Panc1 (cell line): ENCODE measurements around the gene PCSK5. TPM values are rescaled to one million over a fixed set of nuclear protein-coding genes. Genes with fewer than 3 reads are reported as not detected.

Experiments
- ATAC-seq: fragments of 200-7000 bp; cut with Tn5 transposase; 2 replicates; pipeline ENCODE4 v1.9.1; 2020; ENCODE audit warnings: mild to moderate bottlenecking, moderate library complexity
- BruUV-seq: library from RNA; stranded (reverse); fragments of 400-500 nt; replicated peaks from 2 replicates; lab custom pipeline; 2021; lab: Mats Ljungman, UMichigan
- CTCF ChIA-PET: fragments of 300-600 bp; sonication (Branson Sonifier 250); formaldehyde crosslinking; loops from one replicate; lab custom pipeline; 2022; ENCODE audit warnings: antibody characterized with exemption; lab: Charles Lee
- POLR2A ChIA-PET: fragments of 300-600 bp; sonication (Branson Sonifier 250); formaldehyde crosslinking; loops from one replicate; lab custom pipeline; 2022; ENCODE audit warnings: antibody characterized with exemption; lab: Charles Lee
- DNase-seq: peaks from one replicate; pipeline ENCODE4 v3.0.0-alpha.2; 2010; ENCODE audit warnings: low read depth, low spot score
- H3K27ac ChIP-seq: 2 replicates; pipeline ENCODE4 v1.5.1; 2011; ENCODE audit warnings: mild to moderate bottlenecking, low read length, inconsistent platforms
- H3K27me3 ChIP-seq: fragments of 200-500 bp; sonication (Bioruptor generic); 2 replicates; pipeline ENCODE4 v1.6.0; 2014; ENCODE audit warnings: low read length, inconsistent platforms; ENCODE audit not compliant: control insufficient read depth, insufficient read depth
- H3K36me3 ChIP-seq: fragments of 200-500 bp; sonication (Bioruptor generic); 2 replicates; pipeline ENCODE4 v1.5.1; 2014; ENCODE audit warnings: inconsistent platforms, mild to moderate bottlenecking, low read length, moderate library complexity; ENCODE audit not compliant: control insufficient read depth, insufficient read depth
- H3K4me1 ChIP-seq: 2 replicates; pipeline ENCODE4 v1.5.1; 2011; ENCODE audit warnings: inconsistent platforms, mild to moderate bottlenecking, low read length, moderate library complexity; ENCODE audit not compliant: control insufficient read depth, insufficient read depth
- H3K4me3 ChIP-seq, 2 experiments: 2 replicates each; pipeline ENCODE4 v1.5.1; 2011 to 2012; ENCODE audit warnings: low read depth in 2 of 2, low read length in 2 of 2, mild to moderate bottlenecking in 2 of 2, inconsistent platforms in 1 of 2, moderate library complexity in 1 of 2
- H3K9me3 ChIP-seq: fragments of 200-500 bp; sonication (Bioruptor generic); 2 replicates; pipeline ENCODE4 v1.5.1; 2014; ENCODE audit warnings: low read depth, mild to moderate bottlenecking, inconsistent platforms, low read length, moderate library complexity; ENCODE audit not compliant: control insufficient read depth, insufficient read depth
- POLR2AphosphoS5 ChIP-seq: IDR thresholded peaks from 2 replicates; pipeline ENCODE4 v1.6.1; 2012; ENCODE audit warnings: mild to moderate bottlenecking, low read depth, low read length, moderate library complexity
- SIN3A ChIP-seq: IDR thresholded peaks from 2 replicates; pipeline ENCODE4 v1.6.1; 2012; ENCODE audit warnings: low read depth, mild to moderate bottlenecking, low read length, moderate library complexity, borderline replicate concordance; ENCODE audit not compliant: insufficient read depth
- TCF7L2 ChIP-seq: IDR thresholded peaks from 2 replicates; pipeline ENCODE4 v1.6.1; 2011; ENCODE audit warnings: mild to moderate bottlenecking, low read depth, low read length, inconsistent platforms
- in situ Hi-C: cut with HindIII; loops from 2 replicates; pipeline ENCODE4 v1.10.0; 2016; ENCODE audit warnings: low sequenced_read_pairs, low pct_unique_long_range_greater_than_20kb
- intact Hi-C: fragments of 100-400 bp; cut with micrococcal nuclease; formaldehyde crosslinking; loops from one replicate; pipeline ENCODE4 v1.10.0; 2022; ENCODE audit not compliant: unreplicated experiment
- total RNA-seq: library from RNA; stranded (reverse); gene quantifications from one replicate; pipeline ENCODE4 v1.2.1, GENCODE V29; 2021; ENCODE audit not compliant: unreplicated experiment
- TF ChIP-seq, protein P1 (sequence below), 2 experiments: IDR thresholded peaks; 2 replicates each; pipeline ENCODE4 v1.6.1; 2011 to 2012; ENCODE audit warnings: low read depth in 2 of 2, control low read depth in 1 of 2, low read length in 1 of 2, mild to moderate bottlenecking in 1 of 2, moderate library complexity in 1 of 2; ENCODE audit not compliant: insufficient read depth in 1 of 2
- TF ChIP-seq, protein P2 (sequence below): fragments of 450-650 bp; IDR thresholded peaks from 2 replicates; pipeline ENCODE4 v1.5.1; 2017; ENCODE audit warnings: mild to moderate bottlenecking

The PCSK5 gene
- total RNA-seq, 1 experiment from 2014 or later: 0.21 TPM

DNA sequence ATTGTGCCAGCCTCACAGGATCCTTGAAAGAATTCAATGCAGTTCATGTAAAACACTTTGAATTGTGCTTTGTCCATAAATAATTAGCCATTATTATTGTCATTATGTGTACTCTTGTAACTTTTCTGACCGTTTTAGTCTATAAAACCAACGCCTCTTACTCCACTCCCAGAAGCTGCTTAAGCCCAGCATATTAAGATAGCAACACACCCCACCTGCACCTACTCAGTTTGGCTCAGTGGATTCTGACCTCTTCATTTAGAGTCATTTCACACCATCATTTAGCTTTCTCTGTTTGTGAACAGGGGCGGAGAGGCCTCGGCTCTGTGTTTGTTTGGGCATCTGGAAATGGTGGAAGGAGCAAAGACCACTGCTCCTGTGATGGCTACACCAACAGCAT, 205.1 kb downstream of the PCSK5 start:
- no peaks in the 10 kb centered on the region for H3K9me3 ChIP-seq
- no peak overlapping the region for H3K4me3 ChIP-seq
- intact Hi-C loops (no loop called here), in situ Hi-C loops (no loop called here)
- H3K27me3 ChIP-seq: no peaks in the 10 kb centered on the region
- CTCF ChIA-PET: no interaction called here
- no TSS peak for BruUV-seq
- no peaks in the 10 kb centered on the region for H3K36me3 ChIP-seq
- POLR2A ChIA-PET: no interaction called here
- no peak for TF ChIP-seq SIN3A
- TF ChIP-seq, protein P1, sequence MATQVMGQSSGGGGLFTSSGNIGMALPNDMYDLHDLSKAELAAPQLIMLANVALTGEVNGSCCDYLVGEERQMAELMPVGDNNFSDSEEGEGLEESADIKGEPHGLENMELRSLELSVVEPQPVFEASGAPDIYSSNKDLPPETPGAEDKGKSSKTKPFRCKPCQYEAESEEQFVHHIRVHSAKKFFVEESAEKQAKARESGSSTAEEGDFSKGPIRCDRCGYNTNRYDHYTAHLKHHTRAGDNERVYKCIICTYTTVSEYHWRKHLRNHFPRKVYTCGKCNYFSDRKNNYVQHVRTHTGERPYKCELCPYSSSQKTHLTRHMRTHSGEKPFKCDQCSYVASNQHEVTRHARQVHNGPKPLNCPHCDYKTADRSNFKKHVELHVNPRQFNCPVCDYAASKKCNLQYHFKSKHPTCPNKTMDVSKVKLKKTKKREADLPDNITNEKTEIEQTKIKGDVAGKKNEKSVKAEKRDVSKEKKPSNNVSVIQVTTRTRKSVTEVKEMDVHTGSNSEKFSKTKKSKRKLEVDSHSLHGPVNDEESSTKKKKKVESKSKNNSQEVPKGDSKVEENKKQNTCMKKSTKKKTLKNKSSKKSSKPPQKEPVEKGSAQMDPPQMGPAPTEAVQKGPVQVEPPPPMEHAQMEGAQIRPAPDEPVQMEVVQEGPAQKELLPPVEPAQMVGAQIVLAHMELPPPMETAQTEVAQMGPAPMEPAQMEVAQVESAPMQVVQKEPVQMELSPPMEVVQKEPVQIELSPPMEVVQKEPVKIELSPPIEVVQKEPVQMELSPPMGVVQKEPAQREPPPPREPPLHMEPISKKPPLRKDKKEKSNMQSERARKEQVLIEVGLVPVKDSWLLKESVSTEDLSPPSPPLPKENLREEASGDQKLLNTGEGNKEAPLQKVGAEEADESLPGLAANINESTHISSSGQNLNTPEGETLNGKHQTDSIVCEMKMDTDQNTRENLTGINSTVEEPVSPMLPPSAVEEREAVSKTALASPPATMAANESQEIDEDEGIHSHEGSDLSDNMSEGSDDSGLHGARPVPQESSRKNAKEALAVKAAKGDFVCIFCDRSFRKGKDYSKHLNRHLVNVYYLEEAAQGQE (IDR thresholded peaks at IDR 0.05; ENCODE audit: insufficient read depth in 1 of 2, low read depth in 2 of 2, low read length in 1 of 2): no peak
- DNase-seq: no peak
- no peaks in the 10 kb centered on the region for H3K4me1 ChIP-seq
- ATAC-seq: no peak
- no peak overlapping the region for H3K27ac ChIP-seq

DNA sequence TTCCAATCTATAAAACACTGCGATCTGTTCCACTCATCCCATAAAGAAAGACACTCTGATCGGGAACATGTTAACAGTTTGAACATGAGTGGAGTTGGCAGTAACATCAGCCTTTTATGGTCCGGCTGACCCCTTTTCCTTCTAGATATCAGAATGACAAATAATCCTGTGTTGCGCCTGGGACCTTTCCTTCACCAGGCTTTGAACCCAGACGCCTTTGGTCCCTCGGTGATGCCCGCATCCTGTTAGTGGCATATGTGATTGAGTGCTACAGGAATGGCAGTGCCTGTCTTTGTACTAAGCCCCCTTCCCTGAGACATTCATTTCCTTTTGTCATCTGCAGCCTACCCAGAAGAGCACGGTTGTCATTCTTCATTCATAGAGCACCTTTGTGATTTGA, 209.0 kb downstream of the PCSK5 start:
- ChIA-PET POLR2A (no interaction called here), CTCF (interaction anchor here (0.6 kb wide), 1 partner anchor 180 kb away, joined by 3 read pairs; no protein-coding TSS in a partner anchor)
- no peaks in the 10 kb centered on the region for H3K36me3 ChIP-seq
- no peak overlapping the region for H3K27ac ChIP-seq
- DNase-seq (no peak), ATAC-seq (no peak)
- no peak overlapping the region for H3K4me3 ChIP-seq
- no TSS peak for BruUV-seq
- intact Hi-C loops (no loop called here), in situ Hi-C loops (no loop called here)
- H3K9me3 ChIP-seq: no peaks in the 10 kb centered on the region
- H3K4me1 ChIP-seq: no peaks in the 10 kb centered on the region
- TF ChIP-seq SIN3A (no peak), POLR2AphosphoS5 (no peak), TCF7L2 (no peak)
- TF ChIP-seq, protein P2, sequence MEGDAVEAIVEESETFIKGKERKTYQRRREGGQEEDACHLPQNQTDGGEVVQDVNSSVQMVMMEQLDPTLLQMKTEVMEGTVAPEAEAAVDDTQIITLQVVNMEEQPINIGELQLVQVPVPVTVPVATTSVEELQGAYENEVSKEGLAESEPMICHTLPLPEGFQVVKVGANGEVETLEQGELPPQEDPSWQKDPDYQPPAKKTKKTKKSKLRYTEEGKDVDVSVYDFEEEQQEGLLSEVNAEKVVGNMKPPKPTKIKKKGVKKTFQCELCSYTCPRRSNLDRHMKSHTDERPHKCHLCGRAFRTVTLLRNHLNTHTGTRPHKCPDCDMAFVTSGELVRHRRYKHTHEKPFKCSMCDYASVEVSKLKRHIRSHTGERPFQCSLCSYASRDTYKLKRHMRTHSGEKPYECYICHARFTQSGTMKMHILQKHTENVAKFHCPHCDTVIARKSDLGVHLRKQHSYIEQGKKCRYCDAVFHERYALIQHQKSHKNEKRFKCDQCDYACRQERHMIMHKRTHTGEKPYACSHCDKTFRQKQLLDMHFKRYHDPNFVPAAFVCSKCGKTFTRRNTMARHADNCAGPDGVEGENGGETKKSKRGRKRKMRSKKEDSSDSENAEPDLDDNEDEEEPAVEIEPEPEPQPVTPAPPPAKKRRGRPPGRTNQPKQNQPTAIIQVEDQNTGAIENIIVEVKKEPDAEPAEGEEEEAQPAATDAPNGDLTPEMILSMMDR: no peak
- TF ChIP-seq, protein P1 (IDR thresholded peaks at IDR 0.05; ENCODE audit: insufficient read depth in 1 of 2, low read depth in 2 of 2, low read length in 1 of 2): no peak
- no peaks in the 10 kb centered on the region for H3K27me3 ChIP-seq
